Natural killer cell (primary cell): ENCODE results near the gene RIC8B. TPM values are rescaled to one million over a fixed set of nuclear protein-coding genes. Genes with fewer than 3 reads are reported as not detected.

ENCODE experiments used
- ATAC-seq, 3 donors: fragments of 150-1000 bp in 2 of 3; fragments of 200-7000 bp in 1 of 3; cut with Tn5 transposase; 1 replicate in 1 of 3; 2 replicates in 2 of 3; pipeline ENCODE4 v1.10.0; 2021; ENCODE audit warnings: mild to moderate bottlenecking in 2 of 3, moderate library complexity in 2 of 3
- DNase-seq, 2 donors: peaks; one replicate each; pipeline versions ENCODE4 v3.0.0 to v3.0.0-alpha.2; 2013 to 2021; ENCODE audit warnings: mixed read lengths in 1 of 2
- H3K27ac ChIP-seq: one replicate; pipeline ENCODE4 v1.5.1; 2013; ENCODE audit warnings: mild to moderate bottlenecking, low read length
- H3K27me3 ChIP-seq: one replicate; pipeline ENCODE4 v1.6.1; 2013; ENCODE audit warnings: low read length; ENCODE audit not compliant: control insufficient read depth, insufficient read depth
- H3K36me3 ChIP-seq: one replicate; pipeline ENCODE4 v1.6.1; 2013; ENCODE audit warnings: low read length; ENCODE audit not compliant: control insufficient read depth, insufficient read depth
- H3K4me1 ChIP-seq: one replicate; pipeline ENCODE4 v1.6.1; 2013; ENCODE audit warnings: low read length; ENCODE audit not compliant: control insufficient read depth, insufficient read depth
- H3K4me3 ChIP-seq: one replicate; pipeline ENCODE4 v1.5.1; 2013; ENCODE audit warnings: low read length
- H3K9me3 ChIP-seq: one replicate; pipeline ENCODE4 v1.6.1; 2013; ENCODE audit warnings: low read length; ENCODE audit not compliant: control insufficient read depth, insufficient read depth
- H3K27ac Mint-ChIP-seq, 2 donors: one replicate each; pipeline ENCODE4 v1.8.0; 2022; ENCODE audit warnings: mild to moderate bottlenecking in 2 of 2, mixed read lengths in 2 of 2, moderate library complexity in 1 of 2
- H3K27me3 Mint-ChIP-seq, 2 donors: one replicate each; pipeline ENCODE4 v1.8.0; 2022; ENCODE audit warnings: low read depth in 2 of 2, mixed read lengths in 2 of 2
- H3K36me3 Mint-ChIP-seq: one replicate; pipeline ENCODE4 v1.8.0; 2022; ENCODE audit warnings: mixed read lengths
- H3K4me1 Mint-ChIP-seq, 2 donors: one replicate each; pipeline ENCODE4 v1.8.0; 2022; ENCODE audit warnings: mixed read lengths in 2 of 2
- H3K4me3 Mint-ChIP-seq: one replicate; pipeline ENCODE4 v1.8.0; 2022; ENCODE audit warnings: mild to moderate bottlenecking, moderate library complexity, mixed read lengths
- H3K9me3 Mint-ChIP-seq, 2 donors: one replicate each; pipeline ENCODE4 v1.8.0; 2022; ENCODE audit warnings: mixed read lengths in 2 of 2
- CTCF ChIP-seq: fragments of 200-600 bp; IDR thresholded peaks from one replicate; pipeline ENCODE4 v1.8.0; 2022; ENCODE audit warnings: antibody characterized with exemption
- WGBS: methylation state at CpG from one replicate; pipeline ENCODE4 v1.1.7; 2013; ENCODE audit warnings: missing lambda C conversion rate; ENCODE audit not compliant: insufficient coverage; 5-methylcytosine and 5-hydroxymethylcytosine counted together
- intact Hi-C: fragments of 100-400 bp; cut with micrococcal nuclease; formaldehyde crosslinking; loops from one replicate; pipeline ENCODE4 v1.14.2; 2022
- total RNA-seq, 4 donors: library from RNA; stranded (reverse); fragments of 120-200 nt in 1 of 4; gene quantifications; one replicate each; pipeline versions ENCODE4 v1.2.3 to v1.2.4, GENCODE V29; 2013 to 2022

The RIC8B gene
- total RNA-seq, 3 donors from 2014 or later (not counting 1 experiment from before 2014, with no cell fraction given): 12.1 to 21.3 (median 15.5) TPM

- Histone ChIP-seq H3K36me3 (peaks cover 6% of the 10 kb centered on the region), H3K4me1 (no peaks in the 10 kb centered on the region), H3K4me3 (no peak overlapping the region), H3K27ac (no peak overlapping the region), H3K9me3 (no peaks in the 10 kb centered on the region), H3K27me3 (no peaks in the 10 kb centered on the region)
- TF ChIP-seq CTCF: no peak
- ATAC-seq (no peak), DNase-seq (no peak)
- no peaks in the 10 kb centered on the region for H3K27me3 Mint-ChIP-seq
- no peak overlapping the region for H3K4me3 Mint-ChIP-seq
- intact Hi-C loops: no loop called here
- H3K4me1 Mint-ChIP-seq: no peaks in the 10 kb centered on the region
- no CpG with 5 or more reads among the region's 1 CpG for WGBS
- no peaks in the 10 kb centered on the region for H3K36me3 Mint-ChIP-seq
- no peaks in the 10 kb centered on the region for H3K9me3 Mint-ChIP-seq
- H3K27ac Mint-ChIP-seq: no peak overlapping the region
Observed at GRCh38 chr12:106794369-106794768, 19.9 kb downstream of the RIC8B start.

GRCh38 chr12:106801167-106801708, 26.8 kb downstream of the RIC8B start:
- WGBS: no CpG with 5 or more reads among the region's 1 CpG
- intact Hi-C loops: no loop called here
- Histone ChIP-seq H3K4me1 (no peaks in the 10 kb centered on the region), H3K27me3 (no peaks in the 10 kb centered on the region), H3K4me3 (no peak overlapping the region), H3K36me3 (peaks cover under 1% of the 10 kb centered on the region), H3K9me3 (no peaks in the 10 kb centered on the region), H3K27ac (no peak overlapping the region)
- Mint-ChIP-seq H3K9me3 (no peaks in the 10 kb centered on the region), H3K4me1 (peaks cover 0 to 6% of the 10 kb centered on the region in 2 donors), H3K36me3 (no peaks in the 10 kb centered on the region), H3K27me3 (no peaks in the 10 kb centered on the region), H3K4me3 (no peak overlapping the region), H3K27ac (no peak overlapping the region)
- ATAC-seq: no peak
- TF ChIP-seq CTCF: no peak
- DNase-seq: no peak

GRCh38 chr12:106801830-106802533, 27.5 kb downstream of the RIC8B start:
- intact Hi-C loops: no loop called here
- Mint-ChIP-seq H3K4me3 (no peak overlapping the region), H3K27me3 (no peaks in the 10 kb centered on the region), H3K27ac (no peak overlapping the region), H3K4me1 (peaks cover 0 to 6% of the 10 kb centered on the region in 2 donors), H3K36me3 (no peaks in the 10 kb centered on the region), H3K9me3 (no peaks in the 10 kb centered on the region)
- Histone ChIP-seq H3K4me1 (no peaks in the 10 kb centered on the region), H3K27me3 (no peaks in the 10 kb centered on the region), H3K36me3 (peaks cover 2% of the 10 kb centered on the region), H3K4me3 (no peak overlapping the region), H3K9me3 (no peaks in the 10 kb centered on the region), H3K27ac (no peak overlapping the region)
- no peak for TF ChIP-seq CTCF
- no peak for ATAC-seq
- no peak for DNase-seq
- 97% methylated on average over 2 of the region's 4 CpGs for WGBS
